ENCODE results near the gene SORCS2.

GRCh38 chr4:7390906-7391636 lies 198.7 kb downstream of the SORCS2 start:
- TF ChIP-seq CTCF (IDR thresholded peaks at IDR 0.05) (no peak), POLR2A (IDR thresholded peaks at IDR 0.05) (no peak)

Measured in uterus (tissue), 2 donors.